LNCaP clone FGC (cell line): ENCODE data around the gene HNRNPA0.

Experiments used
- DNase-seq: peaks from one replicate; pipeline ENCODE4 v3.0.0-alpha.2; 2011; ENCODE audit warnings: low read depth
- H3K4me3 ChIP-seq: 2 replicates; pipeline ENCODE4 v1.5.1; 2011; ENCODE audit warnings: mild to moderate bottlenecking, low read depth, low read length, control low read depth
- TF ChIP-seq, protein P1 (sequence below): IDR thresholded peaks from 2 replicates; pipeline ENCODE4 v1.5.1; 2012; ENCODE audit warnings: mild to moderate bottlenecking; ENCODE audit not compliant: control insufficient read depth, insufficient read depth; ENCODE audit errors: extremely low read depth

HNRNPA0 gene

GRCh38 chr5:137727623-137728022 is 26.5 kb downstream of the HNRNPA0 start:
- TF ChIP-seq, protein P1, sequence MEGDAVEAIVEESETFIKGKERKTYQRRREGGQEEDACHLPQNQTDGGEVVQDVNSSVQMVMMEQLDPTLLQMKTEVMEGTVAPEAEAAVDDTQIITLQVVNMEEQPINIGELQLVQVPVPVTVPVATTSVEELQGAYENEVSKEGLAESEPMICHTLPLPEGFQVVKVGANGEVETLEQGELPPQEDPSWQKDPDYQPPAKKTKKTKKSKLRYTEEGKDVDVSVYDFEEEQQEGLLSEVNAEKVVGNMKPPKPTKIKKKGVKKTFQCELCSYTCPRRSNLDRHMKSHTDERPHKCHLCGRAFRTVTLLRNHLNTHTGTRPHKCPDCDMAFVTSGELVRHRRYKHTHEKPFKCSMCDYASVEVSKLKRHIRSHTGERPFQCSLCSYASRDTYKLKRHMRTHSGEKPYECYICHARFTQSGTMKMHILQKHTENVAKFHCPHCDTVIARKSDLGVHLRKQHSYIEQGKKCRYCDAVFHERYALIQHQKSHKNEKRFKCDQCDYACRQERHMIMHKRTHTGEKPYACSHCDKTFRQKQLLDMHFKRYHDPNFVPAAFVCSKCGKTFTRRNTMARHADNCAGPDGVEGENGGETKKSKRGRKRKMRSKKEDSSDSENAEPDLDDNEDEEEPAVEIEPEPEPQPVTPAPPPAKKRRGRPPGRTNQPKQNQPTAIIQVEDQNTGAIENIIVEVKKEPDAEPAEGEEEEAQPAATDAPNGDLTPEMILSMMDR, result no peak
- H3K4me3 ChIP-seq, result no peak overlapping the region
- DNase-seq, result no peak

- H3K4me3 ChIP-seq, result no peak overlapping the region
- no peak for DNase-seq
- TF ChIP-seq, protein P1, result no peak
Observed at GRCh38 chr5:137724251-137724650, 29.9 kb downstream of the HNRNPA0 start.

DNA sequence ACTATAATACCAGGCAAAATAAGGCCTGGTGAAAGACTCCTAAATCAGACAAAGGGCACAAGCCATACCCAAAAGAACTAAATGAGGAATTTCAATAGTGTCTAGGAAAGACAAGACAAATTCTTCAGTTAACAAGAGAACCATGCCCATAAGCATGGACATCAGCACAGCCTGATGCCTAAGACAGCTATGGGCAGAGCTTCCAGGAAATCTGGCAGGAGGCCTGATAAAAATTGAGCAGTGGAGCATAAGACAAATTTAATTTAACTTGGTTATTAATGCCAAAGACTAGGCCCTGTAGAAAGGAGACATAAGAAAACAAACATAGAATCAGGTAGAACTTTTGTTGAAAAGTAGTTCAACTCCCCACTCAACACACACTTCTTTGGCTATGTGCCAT is 35.6 kb downstream of the HNRNPA0 start:
- no peak overlapping the region for H3K4me3 ChIP-seq
- DNase-seq, result no peak
- TF ChIP-seq, protein P1, result no peak

DNA sequence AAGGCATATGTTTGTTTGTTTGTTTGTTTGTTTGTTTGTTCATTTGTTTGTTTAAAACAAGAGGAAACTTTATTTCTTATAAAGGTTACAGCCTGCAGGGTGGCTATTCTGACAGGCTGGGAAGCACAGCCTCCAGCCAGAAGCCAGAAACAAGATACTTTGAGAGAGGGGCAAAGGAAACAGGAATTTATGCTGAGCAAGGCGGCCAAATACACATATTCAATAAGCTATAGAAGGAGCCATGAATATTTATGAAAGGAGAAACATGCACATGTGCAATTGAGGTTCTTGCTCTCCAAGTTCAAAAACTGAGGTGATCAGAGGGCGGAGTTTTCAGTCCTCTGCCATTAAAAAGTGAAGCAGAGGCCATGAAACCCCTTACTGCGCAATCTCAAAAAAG is 37.8 kb downstream of the HNRNPA0 start:
- TF ChIP-seq, protein P1, result no peak

GRCh38 chr5:137715456-137715855 is 38.7 kb downstream of the HNRNPA0 start:
- TF ChIP-seq, protein P1, result no peak
- DNase-seq, result no peak
- H3K4me3 ChIP-seq, result no peak overlapping the region

More for the DNA sequence above, 37.8 kb downstream of the HNRNPA0 start:
- H3K4me3 ChIP-seq, result no peak overlapping the region
- DNase-seq, result no peak

DNA sequence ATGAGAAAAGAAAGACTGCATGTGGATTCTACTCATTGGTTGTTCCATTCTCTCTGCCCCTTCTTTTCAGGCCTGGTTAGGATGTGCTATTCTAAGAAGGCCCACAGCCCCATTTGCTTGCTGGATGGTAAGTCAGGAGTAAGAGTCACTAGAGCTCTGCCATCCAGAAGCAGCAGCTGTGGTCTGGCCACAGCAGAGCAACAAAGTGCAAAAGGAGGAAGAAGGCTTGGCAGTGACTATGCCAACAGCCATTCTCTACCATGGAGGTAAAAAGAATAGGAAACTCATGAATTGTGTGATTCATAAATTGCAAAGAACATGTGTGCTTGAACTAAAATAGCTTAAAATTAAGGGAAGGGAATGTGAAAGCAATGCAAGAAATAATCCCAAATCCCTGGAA is 39.2 kb downstream of the HNRNPA0 start:
- TF ChIP-seq, protein P1, result no peak
- DNase-seq, result no peak
- no peak overlapping the region for H3K4me3 ChIP-seq

- no peak overlapping the region for H3K4me3 ChIP-seq
- no peak for DNase-seq
- TF ChIP-seq, protein P1, result no peak
Observed at GRCh38 chr5:137714494-137714893, 39.7 kb downstream of the HNRNPA0 start.
